DND-41 (cell line): Measurements from ENCODE around the gene CD4.
"Not testable (repeated sequence)": the region's sequence is repeated elsewhere in the genome, so short reads cannot be mapped to it uniquely, and the experiment has no call there.

ENCODE experiments used
- ATAC-seq: fragments of 200-7000 bp; cut with Tn5 transposase; 3 replicates; pipeline ENCODE4 v1.9.1; 2021; ENCODE audit warnings: low read depth; ENCODE audit not compliant: insufficient read depth
- DNase-seq: peaks from one replicate; pipeline ENCODE4 v3.0.0-alpha.2; 2020
- H2AFZ ChIP-seq: 2 replicates; pipeline ENCODE4 v1.6.0; 2012; ENCODE audit warnings: low read depth, low read length
- H3K27ac ChIP-seq: 2 replicates; pipeline ENCODE4 v1.5.1; 2012; ENCODE audit warnings: low read length, inconsistent platforms
- H3K27me3 ChIP-seq: fragments of 200-600 bp; sonication (generic); 2 replicates; pipeline ENCODE4 v1.6.0; 2012; ENCODE audit warnings: low read length, mild to moderate bottlenecking, inconsistent platforms; ENCODE audit not compliant: insufficient read depth, poor library complexity
- H3K36me3 ChIP-seq: 2 replicates; pipeline ENCODE4 v1.5.1; 2012; ENCODE audit warnings: low read length, inconsistent platforms; ENCODE audit not compliant: insufficient read depth
- H3K4me1 ChIP-seq: 2 replicates; pipeline ENCODE4 v1.5.1; 2012; ENCODE audit warnings: mild to moderate bottlenecking, low read length; ENCODE audit not compliant: insufficient read depth
- H3K4me2 ChIP-seq: 2 replicates; pipeline ENCODE4 v1.6.0; 2012; ENCODE audit warnings: mild to moderate bottlenecking, moderate library complexity, low read length, inconsistent platforms; ENCODE audit not compliant: insufficient read depth
- H3K4me3 ChIP-seq, 2 experiments: fragments of 200-600 bp in 1 of 2; shearing (Covaris generic) in 1 of 2; 2 replicates each; pipeline ENCODE4 v1.5.1; 2012 to 2016; ENCODE audit warnings: inconsistent platforms in 2 of 2, low read length in 2 of 2, mild to moderate bottlenecking in 2 of 2, low read depth in 1 of 2, moderate library complexity in 1 of 2
- H3K79me2 ChIP-seq: 2 replicates; pipeline ENCODE4 v1.6.0; 2012; ENCODE audit warnings: low read length, inconsistent platforms; ENCODE audit not compliant: insufficient read depth
- H3K9ac ChIP-seq: 2 replicates; pipeline ENCODE4 v1.6.0; 2012; ENCODE audit warnings: low read depth, mild to moderate bottlenecking, inconsistent platforms, low read length, moderate library complexity
- H3K9me3 ChIP-seq: 2 replicates; pipeline ENCODE4 v1.5.1; 2012; ENCODE audit warnings: low read length, moderate library complexity, mild to moderate bottlenecking, inconsistent platforms; ENCODE audit not compliant: insufficient read depth, severe bottlenecking
- H4K20me1 ChIP-seq: 2 replicates; pipeline ENCODE4 v1.6.0; 2012; ENCODE audit warnings: low read length; ENCODE audit not compliant: insufficient read depth
- CTCF ChIP-seq: IDR thresholded peaks from 2 replicates; pipeline ENCODE4 v1.5.1; 2012; ENCODE audit warnings: borderline replicate concordance, low read length, moderate library complexity, mild to moderate bottlenecking; ENCODE audit not compliant: poor library complexity, severe bottlenecking; ENCODE audit errors: extremely low read depth
- EZH2 ChIP-seq: IDR thresholded peaks from 3 replicates; pipeline ENCODE4 v1.6.1; 2012; ENCODE audit warnings: borderline replicate concordance, low read depth, mild to moderate bottlenecking, moderate library complexity, low read length, inconsistent platforms; ENCODE audit not compliant: severe bottlenecking

CD4 gene

GRCh38 chr12:6867413-6868210 lies 78.3 kb downstream of the CD4 start, which contains the start of gene TPI1:
TPI1 (plus strand) TSS chr12:6867531; CDS start chr12:6867567, 36 bp downstream.
- Histone ChIP-seq H3K9me3 (no peaks in the 10 kb centered on the region), H3K4me3 (peak within 1 kb of the TSS; percentile 43 to 80), H3K4me2 (peak within 1 kb of the TSS; percentile 99), H3K79me2 (peaks cover 45% of the 10 kb centered on the region), H4K20me1 (peaks cover 48% of the 10 kb centered on the region), H3K27ac (peak within 1 kb of the TSS; percentile 77), H3K27me3 (no peaks in the 10 kb centered on the region), H3K36me3 (peaks cover 84% of the 10 kb centered on the region), H3K4me1 (peaks cover 55% of the 10 kb centered on the region), H3K9ac (peak within 1 kb of the TSS; percentile 80), H2AFZ (peak within 1 kb of the TSS; percentile 75)
- peak; percentile 71 for ATAC-seq
- DNase-seq = peak; percentile 80
- no peak for TF ChIP-seq CTCF
- no peak for TF ChIP-seq EZH2

GRCh38 chr12:6868211-6869048 lies 79.1 kb downstream of the CD4 start:
- peaks cover 49% of the 10 kb centered on the region for H3K79me2 ChIP-seq
- TF ChIP-seq CTCF (peak; percentile 42), EZH2 (no peak)
- peak overlapping the region; percentile 68; the same call in 1 of the 2 replicates for H2AFZ ChIP-seq
- peaks cover 49% of the 10 kb centered on the region for H4K20me1 ChIP-seq
- DNase-seq (peak; percentile 33), ATAC-seq (peak; percentile 2)
- H3K27me3 ChIP-seq = no peaks in the 10 kb centered on the region
- peaks cover 57% of the 10 kb centered on the region for H3K4me1 ChIP-seq
- peak overlapping the region; percentile 43 to 80 for H3K4me3 ChIP-seq
- peak overlapping the region; percentile 80 for H3K9ac ChIP-seq
- H3K36me3 ChIP-seq = peaks cover 79% of the 10 kb centered on the region
- H3K4me2 ChIP-seq = peak overlapping the region; percentile 99
- no peaks in the 10 kb centered on the region for H3K9me3 ChIP-seq
- H3K27ac ChIP-seq = peak overlapping the region; percentile 77

- DNase-seq = peak; percentile 85
Measured at GRCh38 chr12:6869049-6870021, 80.0 kb downstream of the CD4 start.

GRCh38 chr12:6870304-6870703 lies 81.0 kb downstream of the CD4 start:
- H3K4me1 ChIP-seq = peaks cover 71% of the 10 kb centered on the region
- not testable (repeated sequence) for DNase-seq, H3K9me3 ChIP-seq, H3K27me3 ChIP-seq, H2AFZ ChIP-seq, H3K27ac ChIP-seq, H3K4me3 ChIP-seq, ATAC-seq
- H3K79me2 ChIP-seq = peaks cover 52% of the 10 kb centered on the region
- peaks cover 49% of the 10 kb centered on the region for H4K20me1 ChIP-seq
- H3K4me2 ChIP-seq = peak overlapping the region; percentile 99
- peak overlapping the region; percentile 80; the same call in 1 of the 2 replicates for H3K9ac ChIP-seq
- H3K36me3 ChIP-seq = peaks cover 61% of the 10 kb centered on the region

More at GRCh38 chr12:6869049-6870021, 80.0 kb downstream of the CD4 start:
- Histone ChIP-seq H3K4me3 (peak overlapping the region; percentile 43 to 80; a peak in 3 of 4 replicates), H3K9ac (peak overlapping the region; percentile 80; the same call in 1 of the 2 replicates), H3K36me3 (peaks cover 70% of the 10 kb centered on the region), H3K27me3 (no peaks in the 10 kb centered on the region), H3K27ac (peak overlapping the region; percentile 77; the same call in 1 of the 2 replicates), H3K4me1 (peaks cover 65% of the 10 kb centered on the region), H4K20me1 (peaks cover 49% of the 10 kb centered on the region), H3K79me2 (peaks cover 52% of the 10 kb centered on the region), H3K4me2 (peak overlapping the region; percentile 99), H3K9me3 (no peaks in the 10 kb centered on the region), H2AFZ (no peak overlapping the region)
- TF ChIP-seq CTCF = peak; percentile 92
- TF ChIP-seq EZH2 = no peak
- peak; percentile 20 for ATAC-seq
